K562 (cell line): ENCODE measurements around the gene SLC25A29. TPM values are rescaled to one million over a fixed set of nuclear protein-coding genes. Genes with fewer than 3 reads are reported as not detected.

ENCODE experiments used
- ATAC-seq: fragments of 200-7000 bp; cut with Tn5 transposase; 3 replicates; pipeline ENCODE4 v1.9.1; 2020; ENCODE audit warnings: moderate library complexity
- BruUV-seq: library from RNA; stranded (reverse); fragments of 400-500 nt; replicated peaks from 2 replicates; lab custom pipeline; 2021; lab: Mats Ljungman, UMichigan
- CTCF ChIA-PET: fragments of 300-600 bp; formaldehyde crosslinking; extraction: SDS; loops from one replicate; lab custom pipeline; 2021; ENCODE audit warnings: low intra/inter-chr PET ratio; lab: Yijun Ruan, JAX
- POLR2A ChIA-PET: fragments of 300-600, 350-650 bp; sonication (Branson Sonifier 250); formaldehyde crosslinking; extraction: SDS; loops from one replicate; lab custom pipeline; 2021; ENCODE audit warnings: antibody characterized with exemption, inconsistent platforms; lab: Yijun Ruan, JAX
- DNase-seq, 4 experiments: peaks; one replicate each; pipeline versions ENCODE4 v3.0.0 to v3.0.0-alpha.2; 2011 to 2018; ENCODE audit warnings: low spot score in 3 of 4, mixed read lengths in 3 of 4; ENCODE audit errors: extremely low read depth in 1 of 4
- FAIRE-seq: peaks from 2 replicates; lab custom pipeline; 2011; peaks lifted over from hg19 to GRCh38; lab: Jason Lieb, UNC
- H2AFZ ChIP-seq: 2 replicates; pipeline ENCODE4 v1.6.0; 2011; ENCODE audit warnings: low read depth, low read length, control low read depth, inconsistent platforms
- H3K27ac ChIP-seq: fragments of 200-600 bp; 3 replicates; pipeline ENCODE4 v1.8.0; 2011; ENCODE audit warnings: low read depth, mild to moderate bottlenecking, control low read depth, inconsistent platforms, low read length, moderate library complexity, mixed read lengths; ENCODE audit errors: extremely low read depth
- H3K27me3 ChIP-seq, 2 experiments: fragments of 300-600 bp in 1 of 2; 2 replicates in 1 of 2; 3 replicates in 1 of 2; pipeline versions ENCODE4 v1.6.0 to v1.8.0; 2011; ENCODE audit warnings: inconsistent platforms in 2 of 2, low read length in 2 of 2, mild to moderate bottlenecking in 1 of 2, mixed read lengths in 1 of 2, moderate library complexity in 1 of 2; ENCODE audit not compliant: control insufficient read depth in 2 of 2, insufficient read depth in 2 of 2
- H3K36me3 ChIP-seq: fragments of 300-600 bp; 3 replicates; pipeline ENCODE4 v1.8.0; 2011; ENCODE audit warnings: mild to moderate bottlenecking, low read length, inconsistent platforms; ENCODE audit not compliant: control insufficient read depth, insufficient read depth
- H3K4me1 ChIP-seq, 2 experiments: fragments of 200-600 bp in 1 of 2; replicated peaks in 1 of 2; 2 replicates in 1 of 2; 3 replicates in 1 of 2; pipeline versions ENCODE4 v1.5.1 to v1.8.0; 2011; ENCODE audit warnings: inconsistent platforms in 2 of 2, low read length in 2 of 2, mild to moderate bottlenecking in 1 of 2, mixed read lengths in 1 of 2, moderate library complexity in 1 of 2; ENCODE audit not compliant: control insufficient read depth in 2 of 2, insufficient read depth in 2 of 2
- H3K4me2 ChIP-seq: 2 replicates; pipeline ENCODE4 v1.6.1; 2011; ENCODE audit warnings: low read length, control low read depth, inconsistent platforms, mixed read lengths; ENCODE audit not compliant: insufficient read depth
- H3K4me3 ChIP-seq: fragments of 200-600 bp; sonication (generic), shearing (Covaris generic); 2 replicates; pipeline ENCODE4 v1.5.1; 2016; ENCODE audit warnings: control low read depth, inconsistent platforms
- H3K79me2 ChIP-seq: fragments of 200-600 bp; 3 replicates; pipeline ENCODE4 v1.8.0; 2011; ENCODE audit warnings: low read length, inconsistent platforms; ENCODE audit not compliant: control insufficient read depth, insufficient read depth
- H3K9ac ChIP-seq, 2 experiments: 2 replicates each; pipeline versions ENCODE4 v1.6.0 to v1.6.1; 2011; ENCODE audit warnings: low read depth in 2 of 2, low read length in 2 of 2, control low read depth in 1 of 2, inconsistent platforms in 1 of 2, mild to moderate bottlenecking in 1 of 2, mixed read lengths in 1 of 2; ENCODE audit not compliant: insufficient read depth in 1 of 2
- H3K9me1 ChIP-seq: one replicate; pipeline ENCODE4 v1.6.0; 2011; ENCODE audit warnings: inconsistent platforms, mild to moderate bottlenecking, low read length, moderate library complexity; ENCODE audit not compliant: control insufficient read depth, insufficient read depth
- H3K9me3 ChIP-seq: replicated peaks from 2 replicates; pipeline ENCODE4 v1.5.1; 2011; ENCODE audit warnings: low read depth, low read length, inconsistent platforms; ENCODE audit not compliant: control insufficient read depth, insufficient read depth
- H4K20me1 ChIP-seq: replicated peaks from 2 replicates; pipeline ENCODE4 v1.6.1; 2011; ENCODE audit warnings: low read length, inconsistent platforms, mixed read lengths; ENCODE audit not compliant: control insufficient read depth, insufficient read depth
- CBX1 ChIP-seq: sonication (generic); IDR thresholded peaks from 2 replicates; pipeline ENCODE4 v1.6.1; 2016; ENCODE audit warnings: antibody characterized with exemption, low read depth, mild to moderate bottlenecking
- EGR1 ChIP-seq: fragments of 450-650 bp; conservative IDR thresholded peaks from 2 replicates; pipeline ENCODE4 v1.6.1; 2017; ENCODE audit warnings: mild to moderate bottlenecking
- ELF1 ChIP-seq: fragments of 200-800 bp; sonication (Bioruptor generic); IDR thresholded peaks from 2 replicates; pipeline ENCODE4 v1.6.1; 2016; ENCODE audit warnings: missing genetic modification characterization, missing compliant biosample characterization
- HMG20B ChIP-seq: fragments of 250-450 bp; sonication (Bioruptor Pico); IDR thresholded peaks from 2 replicates; pipeline ENCODE4 v1.5.0; 2021; ENCODE audit warnings: mild to moderate bottlenecking
- NR1H2 ChIP-seq: sonication (generic); formaldehyde crosslinking; IDR thresholded peaks from 2 replicates; pipeline ENCODE4 v1.4.0; 2020; ENCODE audit warnings: mild to moderate bottlenecking, missing genetic modification reagents
- ZFX ChIP-seq: sonication (generic); formaldehyde crosslinking; IDR thresholded peaks from 2 replicates; pipeline ENCODE4 v1.8.0; 2022; ENCODE audit warnings: mild to moderate bottlenecking, missing genetic modification reagents, moderate library complexity
- WGBS: fragments of 100-300 bp; shearing (Covaris generic); methylation state at CpG from one replicate; pipeline ENCODE4 v1.1.6; 2016; ENCODE audit warnings: low coverage, mixed read lengths; ENCODE audit not compliant: insufficient coverage; ENCODE audit errors: missing lambda C conversion rate; 5-methylcytosine and 5-hydroxymethylcytosine counted together
- in situ Hi-C: fragments of 300-500 bp; cut with MboI; formaldehyde crosslinking; loops from 4 replicates; pipeline ENCODE4 v1.15.0; 2018; ENCODE audit warnings: inconsistent platforms, mixed read lengths
- intact Hi-C: fragments of 100-400 bp; cut with micrococcal nuclease; formaldehyde crosslinking; loops from 2 replicates; pipeline ENCODE4 v1.14.2; 2022
- polyA plus RNA-seq, 8 experiments: library from polyadenylated mRNA; depleted of rRNA in 4 of 8; stranded (reverse) in 5 of 8; unstranded in 3 of 8; fragments of >200 nt; fragmentation: Nextera tagmentation in 2 of 8; fragmentation: Illumina TruSeq in 1 of 8; extraction: Ambion mirVana in 2 of 8; extraction: Trizol in 1 of 8; gene quantifications; 2 replicates each; pipeline versions ENCODE4 v1.2.1 to v1.2.3, GENCODE V29; 2011 to 2014; ENCODE audit warnings: inconsistent platforms in 1 of 8, missing spikeins in 1 of 8
- total RNA-seq, 7 experiments: library from RNA; depleted of rRNA in 6 of 7; stranded (reverse); fragments of >200 nt in 6 of 7; fragmentation: Illumina TruSeq in 2 of 7; extraction: Trizol in 2 of 7; gene quantifications; 2 replicates each; pipeline versions ENCODE4 v1.2.1 to v1.2.3, GENCODE V29; 2011 to 2021; ENCODE audit warnings: low replicate concordance in 1 of 7
- TF ChIP-seq, protein P1 (sequence below): fragments of 200-800 bp; sonication (Bioruptor generic); IDR thresholded peaks from 2 replicates; pipeline ENCODE4 v1.6.1; 2016; ENCODE audit warnings: missing genetic modification characterization, missing compliant biosample characterization
- TF ChIP-seq, protein P2 (sequence below): sonication (generic); formaldehyde crosslinking; IDR thresholded peaks from 2 replicates; pipeline ENCODE4 v1.8.0; 2022; ENCODE audit warnings: mild to moderate bottlenecking, low read depth, missing genetic modification reagents

Gene SLC25A29
- total and polyA plus RNA-seq, 9 of the 15 experiments (the other 6 are each of a cell fraction or from before 2014, with no cell fraction given): 0.07 to 17.5 (median 4.8) TPM

DNA sequence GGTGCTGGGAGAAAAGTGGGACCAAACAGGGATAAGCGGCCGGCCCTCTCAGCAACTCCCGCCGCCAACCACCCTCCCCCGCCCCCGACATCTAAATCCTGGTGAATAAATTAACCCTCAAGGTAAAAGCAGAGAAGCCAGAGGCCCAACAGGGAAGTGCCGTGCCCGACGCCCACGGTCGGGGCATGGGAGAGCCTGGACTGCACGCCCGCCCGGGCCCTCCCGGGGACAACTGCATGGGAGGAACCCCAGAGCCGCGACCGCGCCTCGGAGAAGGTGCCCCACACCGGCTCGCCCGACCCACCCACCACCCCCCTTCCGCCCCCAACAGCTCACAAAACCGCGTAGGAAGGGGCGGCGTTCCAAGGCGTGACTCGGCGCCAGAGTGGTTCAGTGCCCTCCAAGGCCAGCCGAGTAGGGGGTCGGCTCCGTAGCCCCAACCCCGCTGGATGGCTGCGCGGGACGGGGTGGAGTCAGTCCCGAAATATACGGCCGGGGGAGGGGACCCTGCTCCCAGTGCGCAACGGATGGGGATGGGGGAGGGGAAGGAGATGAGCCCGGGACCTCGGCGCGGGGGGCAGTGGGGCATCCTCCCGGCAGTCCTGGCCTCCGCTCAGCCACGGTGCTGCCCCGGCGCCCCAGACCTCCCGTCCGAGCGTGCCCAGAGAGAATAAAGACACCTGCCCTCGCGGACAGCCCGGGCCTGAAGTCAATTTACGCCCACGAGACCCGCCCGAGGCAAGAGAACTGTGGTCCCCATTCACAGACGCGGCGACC lies 732 bp downstream of the SLC25A29 start:
- 1% methylated on average over 30 of the region's 65 CpGs for WGBS
- TF ChIP-seq, protein P1, sequence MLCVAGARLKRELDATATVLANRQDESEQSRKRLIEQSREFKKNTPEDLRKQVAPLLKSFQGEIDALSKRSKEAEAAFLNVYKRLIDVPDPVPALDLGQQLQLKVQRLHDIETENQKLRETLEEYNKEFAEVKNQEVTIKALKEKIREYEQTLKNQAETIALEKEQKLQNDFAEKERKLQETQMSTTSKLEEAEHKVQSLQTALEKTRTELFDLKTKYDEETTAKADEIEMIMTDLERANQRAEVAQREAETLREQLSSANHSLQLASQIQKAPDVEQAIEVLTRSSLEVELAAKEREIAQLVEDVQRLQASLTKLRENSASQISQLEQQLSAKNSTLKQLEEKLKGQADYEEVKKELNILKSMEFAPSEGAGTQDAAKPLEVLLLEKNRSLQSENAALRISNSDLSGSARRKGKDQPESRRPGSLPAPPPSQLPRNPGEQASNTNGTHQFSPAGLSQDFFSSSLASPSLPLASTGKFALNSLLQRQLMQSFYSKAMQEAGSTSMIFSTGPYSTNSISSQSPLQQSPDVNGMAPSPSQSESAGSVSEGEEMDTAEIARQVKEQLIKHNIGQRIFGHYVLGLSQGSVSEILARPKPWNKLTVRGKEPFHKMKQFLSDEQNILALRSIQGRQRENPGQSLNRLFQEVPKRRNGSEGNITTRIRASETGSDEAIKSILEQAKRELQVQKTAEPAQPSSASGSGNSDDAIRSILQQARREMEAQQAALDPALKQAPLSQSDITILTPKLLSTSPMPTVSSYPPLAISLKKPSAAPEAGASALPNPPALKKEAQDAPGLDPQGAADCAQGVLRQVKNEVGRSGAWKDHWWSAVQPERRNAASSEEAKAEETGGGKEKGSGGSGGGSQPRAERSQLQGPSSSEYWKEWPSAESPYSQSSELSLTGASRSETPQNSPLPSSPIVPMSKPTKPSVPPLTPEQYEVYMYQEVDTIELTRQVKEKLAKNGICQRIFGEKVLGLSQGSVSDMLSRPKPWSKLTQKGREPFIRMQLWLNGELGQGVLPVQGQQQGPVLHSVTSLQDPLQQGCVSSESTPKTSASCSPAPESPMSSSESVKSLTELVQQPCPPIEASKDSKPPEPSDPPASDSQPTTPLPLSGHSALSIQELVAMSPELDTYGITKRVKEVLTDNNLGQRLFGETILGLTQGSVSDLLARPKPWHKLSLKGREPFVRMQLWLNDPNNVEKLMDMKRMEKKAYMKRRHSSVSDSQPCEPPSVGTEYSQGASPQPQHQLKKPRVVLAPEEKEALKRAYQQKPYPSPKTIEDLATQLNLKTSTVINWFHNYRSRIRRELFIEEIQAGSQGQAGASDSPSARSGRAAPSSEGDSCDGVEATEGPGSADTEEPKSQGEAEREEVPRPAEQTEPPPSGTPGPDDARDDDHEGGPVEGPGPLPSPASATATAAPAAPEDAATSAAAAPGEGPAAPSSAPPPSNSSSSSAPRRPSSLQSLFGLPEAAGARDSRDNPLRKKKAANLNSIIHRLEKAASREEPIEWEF: no peak
- TF ChIP-seq, protein P2, sequence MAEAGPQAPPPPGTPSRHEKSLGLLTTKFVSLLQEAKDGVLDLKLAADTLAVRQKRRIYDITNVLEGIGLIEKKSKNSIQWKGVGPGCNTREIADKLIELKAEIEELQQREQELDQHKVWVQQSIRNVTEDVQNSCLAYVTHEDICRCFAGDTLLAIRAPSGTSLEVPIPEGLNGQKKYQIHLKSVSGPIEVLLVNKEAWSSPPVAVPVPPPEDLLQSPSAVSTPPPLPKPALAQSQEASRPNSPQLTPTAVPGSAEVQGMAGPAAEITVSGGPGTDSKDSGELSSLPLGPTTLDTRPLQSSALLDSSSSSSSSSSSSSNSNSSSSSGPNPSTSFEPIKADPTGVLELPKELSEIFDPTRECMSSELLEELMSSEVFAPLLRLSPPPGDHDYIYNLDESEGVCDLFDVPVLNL (CRISPR knock-in tag): no peak
- no peak for TF ChIP-seq HMG20B
- TF ChIP-seq NR1H2 (CRISPR knock-in tag): no peak
- TF ChIP-seq EGR1: peak; percentile 53; the same call in 1 of the 2 replicates
- peak; percentile 20; the same call in 1 of the 2 replicates for TF ChIP-seq ZFX (CRISPR knock-in tag)
- no peak for TF ChIP-seq ELF1 (tag)
- no peak for TF ChIP-seq CBX1
- POLR2A ChIA-PET: interaction anchor here (0.6 kb wide), 2 partner anchors 10 to 148 kb away, joined by 3 read pairs; no protein-coding TSS in a partner anchor
- ATAC-seq (no peak; the same call in 2 of the 3 replicates), DNase-seq (peak; percentile 25 to 49 (median 41)), FAIRE-seq (no peak)
- H3K4me2 ChIP-seq: peak overlapping the region; percentile 58
- H3K9me3 ChIP-seq: no peaks in the 10 kb centered on the region
- CTCF ChIA-PET: no interaction called here
- H3K4me1 ChIP-seq: peaks cover 12 to 43% of the 10 kb centered on the region in 2 experiments; a peak in 4 of 5 replicates
- peak overlapping the region in 1 of 2 experiments; percentile 82; a peak in 2 of 4 replicates for H3K9ac ChIP-seq
- intact Hi-C loops: loop anchor here (5.0 kb wide), 1 partner anchor 72 kb away; the partner anchor contains the start of gene WDR25
- H3K27ac ChIP-seq: no peak overlapping the region
- no peaks in the 10 kb centered on the region for H3K79me2 ChIP-seq
- peak overlapping the region; percentile 51 for H3K4me3 ChIP-seq
- no peaks in the 10 kb centered on the region for H3K36me3 ChIP-seq
- peaks cover 4% of the 10 kb centered on the region for H3K9me1 ChIP-seq
- H3K27me3 ChIP-seq: no peaks in the 10 kb centered on the region
- peak overlapping the region; percentile 74 for H2AFZ ChIP-seq
- in situ Hi-C loops: no loop called here
- no peaks in the 10 kb centered on the region; the same call in 1 of the 2 replicates for H4K20me1 ChIP-seq
- BruUV-seq: no TSS peak
